COLO668 (cell line): ENCODE measurements around the gene TBC1D14.
"Not testable (repeated sequence)": the region's sequence is repeated elsewhere in the genome, so short reads cannot be mapped to it uniquely, and the experiment has no call there.

Experiments used
- DNase-seq: peaks from one replicate; lab custom pipeline; 2025; ENCODE audit not compliant: unreplicated experiment; lab: John Stamatoyannopoulos, UW

The TBC1D14 gene

GRCh38 chr4:7076696-7077082 is 167.1 kb downstream of the TBC1D14 start:
- no peak for DNase-seq

GRCh38 chr4:7077371-7077770 is 167.7 kb downstream of the TBC1D14 start:
- DNase-seq = no peak

GRCh38 chr4:7078025-7078424 is 168.4 kb downstream of the TBC1D14 start:
- DNase-seq = no peak

GRCh38 chr4:7079483-7079882 is 169.9 kb downstream of the TBC1D14 start:
- not testable (repeated sequence) for DNase-seq

GRCh38 chr4:7079909-7080308 is 170.3 kb downstream of the TBC1D14 start:
- not testable (repeated sequence) for DNase-seq
